ENCODE measurements around the gene TNRC6B.

TNRC6B gene

DNA sequence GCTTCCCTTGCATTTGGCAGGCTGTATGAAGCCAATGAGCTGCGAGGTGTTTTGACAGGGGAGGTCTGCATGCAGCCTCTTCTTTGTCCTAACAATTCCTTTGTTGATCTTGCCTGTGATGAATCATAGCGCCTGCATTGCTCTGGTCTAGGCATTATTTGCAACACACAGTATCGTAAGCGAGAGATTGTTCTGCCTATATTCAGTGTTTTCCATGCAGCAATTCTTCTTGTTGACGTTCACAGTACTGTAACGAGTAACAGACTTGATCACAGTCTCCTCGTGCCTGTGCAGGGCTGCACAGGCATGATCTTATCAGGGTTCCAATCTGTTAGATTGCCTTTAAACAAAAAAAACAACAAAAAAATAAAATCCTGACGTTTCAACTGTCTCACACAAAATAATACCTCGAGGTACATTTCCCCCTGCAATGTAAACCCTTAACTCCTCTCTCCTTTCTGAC is 154.6 kb downstream of the TNRC6B start:
- Histone ChIP-seq H3K27ac (peak overlapping the region in 3 of 21 experiments; percentile 15 to 76 (median 65)), H3K4me3 (no peak overlapping the region)

DNA sequence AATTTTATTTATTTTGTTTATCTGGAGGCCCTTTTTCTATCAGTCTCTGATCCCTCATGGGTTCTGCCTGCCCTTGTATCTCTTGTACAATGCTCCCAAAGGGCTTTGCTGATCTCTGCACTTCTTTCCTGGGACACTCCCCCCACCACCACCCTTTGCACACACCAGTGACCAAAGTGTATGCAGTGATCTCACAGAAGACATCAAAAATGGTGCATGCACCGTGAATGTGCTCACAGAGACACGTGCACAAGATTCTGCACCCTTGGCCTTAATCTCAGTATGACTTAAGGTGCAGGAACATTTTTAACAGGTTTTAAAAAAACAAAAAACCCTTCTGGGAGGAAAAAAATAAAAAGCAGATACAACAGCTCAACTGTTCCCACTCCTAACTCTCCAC is 156.3 kb downstream of the TNRC6B start:
- H3K27ac ChIP-seq: peak overlapping the region in 3 of 21 experiments; percentile 15 to 76 (median 25)
- no peak overlapping the region for H3K4me3 ChIP-seq

DNA sequence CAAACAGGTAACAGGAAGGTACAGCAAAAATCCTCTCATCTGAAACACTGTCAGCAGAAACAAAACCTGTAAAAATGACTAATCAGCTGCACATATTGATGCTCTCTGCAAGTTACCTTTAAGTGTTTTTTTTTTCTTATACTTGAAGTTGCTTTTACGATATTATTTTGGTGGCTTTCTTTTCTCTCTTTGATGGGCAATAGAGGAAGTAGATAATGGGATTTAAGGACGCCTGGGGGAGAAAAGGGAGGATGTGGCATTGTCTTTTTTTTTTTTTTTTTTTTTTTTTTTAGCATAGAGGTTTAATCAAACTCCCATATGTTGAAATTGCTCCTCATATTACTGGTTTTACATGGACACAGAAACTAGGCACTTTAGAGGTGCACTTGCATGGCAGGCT is 157.2 kb downstream of the TNRC6B start:
- Histone ChIP-seq H3K4me3 (no peak overlapping the region), H3K27ac (peak overlapping the region in 3 of 21 experiments; percentile 15 to 76 (median 25))

DNA sequence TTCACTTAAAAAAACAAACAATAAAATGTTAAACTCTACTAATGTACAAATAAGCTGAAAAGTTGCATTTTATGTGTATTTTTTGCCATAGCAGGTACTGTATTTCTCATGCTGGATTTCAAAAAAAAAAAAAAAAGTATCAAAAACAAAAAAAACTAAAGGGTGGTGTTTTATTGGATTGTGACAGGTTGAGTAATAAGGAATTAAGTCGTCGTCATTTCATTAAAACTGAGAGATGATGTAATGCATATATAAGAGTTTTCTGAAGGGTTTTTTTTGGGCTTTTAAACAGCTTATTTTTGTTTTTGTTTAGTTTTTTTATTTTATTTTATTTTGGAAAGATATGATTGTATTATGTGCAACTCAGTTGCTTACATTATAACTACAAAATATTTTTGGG is 157.6 kb downstream of the TNRC6B start:
- no peak overlapping the region for H3K4me3 ChIP-seq
- H3K27ac ChIP-seq: peak overlapping the region in 1 of 21 experiments; percentile 76

DNA sequence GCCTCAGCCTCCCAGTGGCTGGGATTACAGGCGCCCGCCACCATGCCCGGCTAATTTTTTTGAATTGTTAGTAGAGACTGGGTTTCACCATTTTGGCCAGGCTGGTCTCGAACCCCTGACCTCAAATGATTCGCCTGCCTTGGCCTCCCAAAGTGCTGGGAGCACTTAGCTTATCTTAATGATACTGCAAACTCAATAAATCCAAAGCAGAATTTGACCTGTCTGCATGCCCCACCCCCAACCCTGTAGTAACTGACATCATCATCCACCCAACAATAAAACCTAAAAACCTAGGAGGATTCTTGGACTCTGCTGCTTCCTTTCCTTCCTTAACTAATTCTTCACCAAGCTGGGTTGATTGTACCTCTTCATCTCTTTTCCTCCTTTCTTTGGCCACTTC is 162.3 kb downstream of the TNRC6B start:
- Histone ChIP-seq H3K4me3 (no peak overlapping the region), H3K27ac (no peak overlapping the region)

DNA sequence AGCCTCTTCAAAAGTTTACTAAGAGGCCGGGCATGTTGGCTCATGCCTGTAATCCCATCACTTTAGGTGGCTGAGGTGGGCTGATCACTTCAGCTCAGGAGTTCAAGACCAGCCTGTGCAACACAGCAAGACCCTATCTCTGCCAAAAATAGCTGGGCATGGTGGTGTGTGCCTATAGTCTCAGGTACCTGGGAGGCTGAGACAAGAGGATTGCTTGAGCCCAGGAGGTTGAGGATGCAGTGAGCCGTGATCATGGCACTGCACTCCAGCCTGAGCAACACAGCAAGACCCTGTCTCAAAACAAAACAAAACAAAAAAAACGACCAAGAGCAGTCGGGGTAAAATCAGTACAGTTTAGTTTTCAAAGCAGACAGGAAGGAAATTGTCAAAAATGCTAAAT is 163.9 kb downstream of the TNRC6B start:
- Histone ChIP-seq H3K4me3 (no peak overlapping the region), H3K27ac (no peak overlapping the region)

DNA sequence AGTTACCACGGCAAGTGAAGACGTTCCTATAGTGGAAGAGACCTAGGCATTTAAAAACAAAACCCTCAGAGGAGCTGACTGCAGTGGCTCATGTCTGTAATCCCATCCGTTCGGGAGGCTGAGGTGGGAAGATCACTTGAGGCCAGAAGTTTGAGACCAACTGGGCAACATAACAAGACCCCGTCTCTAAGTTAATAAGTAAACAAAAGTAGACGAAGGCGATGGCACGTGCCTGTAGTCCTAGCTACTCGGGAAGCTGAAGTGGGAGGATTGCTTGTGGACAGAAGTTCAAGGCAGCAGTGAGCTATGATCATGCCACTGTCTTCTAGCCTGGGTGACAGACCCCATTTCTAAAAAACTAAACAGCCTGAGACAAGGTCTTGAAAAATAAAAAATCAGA is 164.8 kb downstream of the TNRC6B start:
- Histone ChIP-seq H3K4me3 (no peak overlapping the region), H3K27ac (no peak overlapping the region)

DNA sequence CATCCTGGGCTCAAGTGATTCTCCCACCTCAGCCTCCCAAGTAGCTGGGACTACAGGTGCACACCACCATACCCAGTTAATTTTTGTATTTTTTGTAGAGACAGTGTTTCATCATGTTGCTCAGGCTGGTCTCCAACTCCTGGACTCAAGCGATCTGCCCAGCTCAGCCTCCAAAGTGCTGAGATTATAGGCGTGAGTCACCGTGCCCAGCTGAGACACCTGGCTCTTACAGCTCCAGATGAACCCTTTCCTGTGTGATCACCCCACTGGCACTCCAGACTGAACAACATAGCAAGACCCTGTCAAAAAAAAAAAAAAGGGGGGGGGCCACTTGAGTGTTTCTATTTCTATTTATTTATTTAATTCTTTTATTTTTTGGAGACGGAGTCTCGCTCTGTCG is 167.5 kb downstream of the TNRC6B start:
- H3K27ac ChIP-seq: peak overlapping the region in 20 of 21 experiments; percentile 75 to 93 (median 86)
- H3K4me3 ChIP-seq: peak overlapping the region; percentile 57 to 84 (median 80)

DNA sequence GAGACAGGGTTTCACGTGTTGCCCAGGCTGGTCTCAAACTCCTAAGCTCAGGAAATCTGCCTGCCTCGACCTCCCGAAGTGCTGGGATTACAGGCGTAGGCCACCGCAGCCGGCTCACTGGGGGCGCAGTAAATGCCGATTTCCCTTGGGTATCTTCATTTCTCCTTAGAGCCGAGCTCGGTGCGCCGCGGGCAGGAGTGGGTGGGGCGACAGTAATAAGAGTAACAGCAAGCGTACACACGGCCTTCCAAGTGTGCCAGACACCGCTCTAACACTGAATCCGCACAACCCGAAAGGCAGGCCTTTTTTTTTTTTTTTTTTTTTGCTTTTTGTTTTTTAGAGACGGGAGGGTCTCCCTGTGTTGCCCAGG is 168.1 kb downstream of the TNRC6B start:
- peak overlapping the region; percentile 27 to 93 (median 85) for H3K27ac ChIP-seq
- peak overlapping the region; percentile 57 to 84 (median 80) for H3K4me3 ChIP-seq

DNA sequence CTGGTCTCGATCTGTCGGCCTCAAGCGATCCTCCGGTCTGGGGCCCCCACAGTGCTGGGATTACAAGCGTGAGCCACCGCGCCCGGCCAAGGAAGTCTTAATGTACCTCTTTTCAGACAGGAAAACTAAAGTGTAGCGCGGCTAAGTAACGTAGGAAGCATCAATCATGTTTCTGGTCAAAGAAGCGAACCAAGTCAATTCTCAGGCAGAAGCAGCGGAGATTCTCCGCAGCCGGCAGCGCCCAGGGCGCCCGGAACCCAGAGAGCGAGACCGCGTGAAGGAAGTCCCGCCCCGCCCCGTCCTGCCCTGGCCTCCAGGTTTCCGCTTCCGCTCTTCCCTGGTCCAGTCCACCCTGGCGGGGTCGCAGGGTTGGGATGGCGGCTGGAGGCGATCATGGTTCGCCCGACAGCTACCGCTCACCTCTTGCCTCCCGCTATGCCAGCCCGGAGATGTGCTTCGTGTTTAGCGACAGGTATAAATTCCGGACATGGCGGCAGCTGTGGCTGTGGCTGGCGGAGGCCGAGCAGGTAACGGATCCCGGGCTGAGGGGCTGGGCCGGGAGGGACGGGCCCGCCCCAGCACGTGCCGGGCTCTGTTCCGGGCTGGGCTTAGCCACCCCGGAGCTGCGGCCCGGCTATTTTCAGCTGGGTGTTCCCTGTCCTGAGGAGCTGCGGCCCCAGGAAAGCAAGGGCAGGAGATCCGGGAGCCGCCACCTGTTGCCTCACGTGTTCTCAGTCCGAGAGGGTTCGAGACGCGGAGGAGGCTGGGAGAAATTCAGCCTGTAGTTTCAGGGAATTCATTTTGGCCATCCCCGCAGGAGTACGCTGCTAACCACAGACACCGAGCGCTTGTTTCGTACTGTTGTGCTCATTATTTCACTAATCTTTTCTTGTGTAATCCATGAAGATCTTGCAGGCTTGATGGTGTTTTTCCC is 168.7 kb downstream of the TNRC6B start, which contains the start of gene ADSL:
TSS of gene ADSL (plus strand) at position 316 of the 934 bp plus-strand sequence. CDS start at position 375, 59 bp downstream.
- peak within 1 kb of the TSS; percentile 57 to 84 (median 80) for H3K4me3 ChIP-seq

DNA sequence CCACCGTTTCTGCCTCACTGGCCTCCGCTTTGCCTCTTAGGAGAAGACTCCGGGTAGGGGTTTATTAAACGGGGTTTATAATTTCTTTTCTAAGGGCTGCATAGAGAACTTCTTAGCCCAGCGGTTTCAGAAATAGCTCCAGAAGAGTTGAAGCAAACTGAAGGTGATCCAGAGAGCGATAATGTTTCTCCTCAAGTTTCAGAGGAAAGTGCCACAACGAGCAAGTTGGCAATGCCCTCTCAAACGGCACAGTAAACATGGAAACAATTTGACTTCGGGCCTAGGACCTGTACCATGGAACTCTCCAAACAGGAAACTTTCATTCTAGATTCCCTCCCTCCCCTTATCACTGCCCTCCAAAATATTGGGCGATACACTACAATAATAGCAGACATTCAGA is 169.6 kb downstream of the TNRC6B start:
- Histone ChIP-seq H3K27ac (peak overlapping the region in 17 of 21 experiments; percentile 77 to 93 (median 86)), H3K4me3 (peak overlapping the region; percentile 57 to 84 (median 80))

More for the DNA sequence above, 168.7 kb downstream of the TNRC6B start, which contains the start of gene ADSL:
- peak within 1 kb of the TSS; percentile 27 to 93 (median 85) for H3K27ac ChIP-seq

DNA sequence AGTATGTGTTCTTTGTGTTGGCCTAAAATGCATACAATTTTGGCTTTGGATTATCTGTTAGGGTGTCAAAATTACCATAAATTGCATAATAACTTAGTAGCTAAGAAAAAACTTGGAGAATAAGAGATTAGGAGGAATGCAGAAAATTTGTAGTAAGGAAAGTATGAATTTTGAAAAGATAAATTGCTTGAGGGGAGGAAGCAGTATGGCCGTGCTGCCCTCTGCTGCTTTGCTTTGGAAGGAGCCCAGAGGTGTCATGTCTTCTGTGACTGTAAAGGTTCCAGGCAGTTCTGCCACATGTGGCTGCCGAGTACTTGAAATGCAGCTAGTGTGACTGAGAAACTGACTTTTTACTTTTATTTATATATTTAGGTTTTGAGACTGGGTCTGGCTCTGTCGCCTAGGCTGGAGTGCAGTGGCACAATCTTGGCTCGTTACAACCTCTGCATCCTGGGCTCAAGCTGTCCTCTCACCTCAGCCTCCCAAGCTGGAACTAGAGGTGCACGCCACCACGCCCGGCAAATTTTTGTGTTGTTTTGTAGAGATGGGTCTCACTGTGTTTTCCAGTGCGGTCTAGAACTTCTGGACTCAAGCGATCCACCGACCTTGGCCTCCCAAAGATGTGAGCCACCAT is 170.4 kb downstream of the TNRC6B start:
- H3K27ac ChIP-seq: peak overlapping the region in 3 of 21 experiments; percentile 83 to 92 (median 89)
- H3K4me3 ChIP-seq: no peak overlapping the region

DNA sequence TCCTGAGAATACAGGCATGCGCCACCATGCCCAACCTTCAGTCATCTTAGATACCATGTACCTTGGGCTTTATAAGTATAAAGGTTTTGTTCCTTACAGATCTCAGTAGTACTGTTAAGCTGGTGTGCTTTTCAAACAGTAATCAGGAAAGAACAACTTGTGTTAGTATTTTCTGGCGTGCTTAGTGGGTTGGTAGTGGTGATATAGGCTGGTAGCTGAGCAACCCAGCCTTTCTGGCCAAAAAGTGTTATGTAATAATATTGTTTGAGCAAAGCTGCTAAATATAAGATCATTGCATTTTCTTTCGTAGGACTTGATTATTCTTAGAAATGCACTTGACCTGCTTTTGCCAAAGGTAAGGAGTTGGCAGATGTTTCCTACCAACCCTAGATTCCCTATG is 175.0 kb downstream of the TNRC6B start:
- Histone ChIP-seq H3K4me3 (no peak overlapping the region), H3K27ac (no peak overlapping the region)

DNA sequence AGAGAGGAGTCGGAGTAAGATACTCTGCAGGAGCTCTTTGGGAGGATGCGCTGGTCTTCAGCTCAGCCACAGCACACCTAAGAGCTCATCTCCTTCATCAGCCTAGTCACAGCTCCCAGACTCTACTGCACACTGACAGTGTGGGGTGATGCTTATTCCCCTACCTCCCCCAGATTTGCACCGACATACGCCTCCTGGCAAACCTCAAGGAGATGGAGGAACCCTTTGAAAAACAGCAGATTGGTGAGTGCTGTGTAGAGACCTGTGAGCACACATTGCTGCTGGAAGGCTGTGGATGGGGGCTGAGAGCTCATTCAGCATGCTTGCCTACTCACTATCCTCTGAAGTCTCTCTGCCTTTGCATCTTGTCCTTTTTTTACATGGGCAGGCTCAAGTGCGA is 183.4 kb downstream of the TNRC6B start:
- Histone ChIP-seq H3K4me3 (no peak overlapping the region), H3K27ac (no peak overlapping the region)

DNA sequence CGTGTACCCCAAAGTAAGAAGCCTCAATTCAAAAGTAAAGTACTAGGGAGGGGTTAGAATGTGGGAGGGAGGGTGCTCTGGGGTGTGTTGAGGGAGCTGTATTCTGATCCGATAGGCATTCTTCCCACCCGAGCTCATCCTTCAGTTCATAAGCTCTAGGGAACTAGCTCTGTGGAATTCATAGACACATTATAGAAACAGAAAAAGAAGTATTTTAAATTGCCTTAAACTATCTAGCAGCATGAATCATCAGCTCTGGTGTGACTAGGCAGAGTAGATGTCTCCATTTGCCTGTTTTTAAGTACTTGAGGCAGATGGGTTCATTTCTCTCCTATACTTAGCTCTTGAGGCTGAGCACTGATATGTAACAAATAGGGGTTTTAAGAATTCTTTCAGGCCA is 185.3 kb downstream of the TNRC6B start:
- Histone ChIP-seq H3K4me3 (no peak overlapping the region), H3K27ac (no peak overlapping the region)

DNA sequence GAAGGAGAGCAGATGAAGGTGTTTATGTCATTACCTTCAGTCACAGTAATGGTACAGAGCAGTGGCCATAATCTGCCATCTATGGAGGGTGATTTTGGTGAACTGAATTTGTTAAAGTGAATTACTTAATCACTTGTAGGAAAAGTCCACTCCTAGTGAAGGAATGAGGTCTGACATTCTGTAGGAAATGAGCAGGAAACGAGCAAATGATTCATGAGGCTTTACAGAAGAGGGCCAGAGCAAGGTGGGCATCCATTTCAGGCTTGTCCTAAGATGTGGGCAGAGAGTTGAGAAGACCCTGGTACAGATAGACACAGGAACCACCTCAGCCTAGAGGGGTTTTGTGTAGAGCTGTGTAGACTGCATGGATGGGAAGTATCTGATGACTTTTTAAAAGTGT is 186.7 kb downstream of the TNRC6B start:
- H3K4me3 ChIP-seq: no peak overlapping the region
- no peak overlapping the region for H3K27ac ChIP-seq

DNA sequence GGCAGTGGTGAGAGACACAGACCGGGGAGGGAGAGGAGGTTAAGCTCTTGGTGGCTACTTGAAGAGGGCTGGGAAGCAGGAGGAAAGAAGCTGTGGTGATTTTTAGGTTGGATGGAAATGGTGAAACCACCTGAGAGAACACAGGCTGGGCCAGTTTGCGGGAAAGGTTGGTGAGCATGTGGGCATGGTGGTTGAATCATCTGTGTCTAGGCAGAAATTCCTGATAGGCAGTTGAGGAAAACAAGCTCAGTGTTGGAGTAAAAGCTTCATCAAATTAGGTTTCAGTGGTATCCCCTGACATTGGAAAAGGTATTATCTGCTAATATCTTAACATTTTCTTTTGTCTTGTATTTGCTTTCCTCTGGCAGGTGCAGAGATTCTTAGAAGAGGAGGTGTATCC is 188.3 kb downstream of the TNRC6B start:
- H3K27ac ChIP-seq: no peak overlapping the region
- H3K4me3 ChIP-seq: no peak overlapping the region

DNA sequence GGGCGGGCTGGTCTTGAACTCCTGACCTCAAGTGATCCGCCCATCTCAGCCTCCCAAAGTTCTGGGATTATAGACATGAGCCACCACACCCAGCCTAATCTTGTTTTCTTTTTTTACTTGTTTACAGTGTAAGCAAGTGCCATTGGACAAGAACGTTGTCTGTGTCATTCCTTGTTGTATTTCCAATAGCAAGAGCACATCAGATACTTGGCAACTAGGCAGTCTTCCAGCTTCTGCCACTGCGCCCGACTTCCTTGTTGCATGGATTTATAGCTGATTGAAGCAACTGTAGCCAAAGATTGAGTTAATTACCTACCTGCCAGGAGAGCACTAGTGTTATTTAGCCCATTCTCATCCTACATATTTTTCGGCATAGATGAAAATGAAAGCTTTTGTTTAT is 189.6 kb downstream of the TNRC6B start:
- no peak overlapping the region for H3K27ac ChIP-seq

DNA sequence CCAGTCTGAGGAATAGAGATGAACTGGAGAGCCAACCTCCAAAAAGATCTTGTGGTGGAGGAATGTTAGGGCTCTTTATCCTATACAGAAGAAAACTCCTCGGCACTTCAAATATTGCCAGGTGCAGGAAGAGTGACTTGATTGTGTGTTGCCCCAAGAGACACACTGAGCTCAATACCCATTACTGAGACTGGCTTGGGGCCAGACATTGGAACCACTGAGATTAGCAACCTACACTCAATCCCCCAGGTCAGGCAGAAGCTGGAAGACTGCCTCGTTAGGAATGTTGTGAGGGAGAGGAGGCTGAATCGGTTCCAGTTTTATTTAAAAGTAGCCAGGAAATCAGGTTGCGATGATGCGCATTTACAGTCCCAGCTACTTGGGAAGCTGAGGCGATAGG is 190.3 kb downstream of the TNRC6B start:
- peak overlapping the region in 1 of 21 experiments; percentile 1 for H3K27ac ChIP-seq
- H3K4me3 ChIP-seq: no peak overlapping the region

More for the DNA sequence above, 189.6 kb downstream of the TNRC6B start:
- H3K4me3 ChIP-seq: no peak overlapping the region

DNA sequence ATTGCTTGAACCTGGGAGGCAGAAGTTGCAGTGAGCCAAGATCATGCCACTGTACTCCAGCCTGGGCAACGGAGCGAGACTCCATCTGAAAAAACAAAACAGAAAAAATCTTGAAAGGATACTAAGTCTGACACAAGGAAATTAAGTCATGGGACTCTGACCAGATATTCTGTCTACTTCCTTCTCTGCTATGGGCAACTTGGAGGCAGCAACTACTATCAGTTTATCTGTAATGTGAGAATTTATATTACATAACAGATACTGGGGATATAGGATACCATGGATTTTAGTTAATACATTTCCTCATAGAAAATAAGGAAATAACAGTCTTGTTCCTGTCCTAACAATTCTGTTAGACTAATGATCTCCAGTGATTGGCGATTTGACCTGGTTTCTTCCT is 191.1 kb downstream of the TNRC6B start:
- H3K27ac ChIP-seq: peak overlapping the region in 1 of 21 experiments; percentile 1

DNA sequence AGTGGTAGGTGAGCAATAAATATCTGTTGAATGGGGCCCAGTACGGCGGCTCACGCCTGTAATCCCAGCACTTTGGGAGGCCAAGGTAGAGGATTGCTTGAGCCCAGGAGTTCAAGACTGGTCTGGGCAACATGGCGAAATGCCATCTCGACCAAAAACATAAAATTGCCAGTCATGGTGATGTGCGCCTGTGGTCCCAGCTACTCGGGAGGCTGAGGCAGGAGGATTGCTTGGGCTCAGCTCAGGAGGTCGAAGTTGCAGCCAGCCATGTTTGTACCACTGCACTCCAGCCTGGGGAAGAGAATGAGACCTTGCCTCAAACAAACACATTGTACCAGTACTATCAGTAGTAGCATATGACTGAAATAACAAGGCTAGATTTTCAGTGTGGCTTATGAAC is 196.8 kb downstream of the TNRC6B start:
- H3K27ac ChIP-seq: no peak overlapping the region

More for the DNA sequence above, 191.1 kb downstream of the TNRC6B start:
- no peak overlapping the region for H3K4me3 ChIP-seq

More for the DNA sequence above, 196.8 kb downstream of the TNRC6B start:
- no peak overlapping the region for H3K4me3 ChIP-seq
